Amygdala (tissue), 56 donors: ENCODE results near the gene ADAMTSL1.

ENCODE experiments used
- DNase-seq, 56 donors: peaks; one replicate each; lab custom pipeline; 2025; lab: John Stamatoyannopoulos, UW

ADAMTSL1 gene

DNA sequence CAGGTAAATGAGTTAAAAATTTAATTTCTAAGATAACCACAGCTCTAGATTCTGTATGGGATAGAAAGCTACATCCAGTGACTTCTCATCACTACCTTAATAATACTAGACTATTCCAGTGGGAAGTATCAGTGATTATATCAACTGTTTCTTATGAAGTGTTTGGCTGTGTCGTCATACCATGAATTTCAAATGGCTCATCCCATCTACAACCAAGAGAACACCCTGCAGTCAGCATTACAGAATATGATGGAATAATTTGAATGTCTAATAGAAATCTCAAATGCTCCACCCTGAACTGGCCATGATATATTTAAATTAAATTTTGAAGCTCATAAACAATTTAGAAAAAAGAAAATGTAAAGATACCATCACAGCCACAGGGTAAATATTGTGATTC lies 245.0 kb downstream of the ADAMTSL1 start:
- no peak for DNase-seq

DNA sequence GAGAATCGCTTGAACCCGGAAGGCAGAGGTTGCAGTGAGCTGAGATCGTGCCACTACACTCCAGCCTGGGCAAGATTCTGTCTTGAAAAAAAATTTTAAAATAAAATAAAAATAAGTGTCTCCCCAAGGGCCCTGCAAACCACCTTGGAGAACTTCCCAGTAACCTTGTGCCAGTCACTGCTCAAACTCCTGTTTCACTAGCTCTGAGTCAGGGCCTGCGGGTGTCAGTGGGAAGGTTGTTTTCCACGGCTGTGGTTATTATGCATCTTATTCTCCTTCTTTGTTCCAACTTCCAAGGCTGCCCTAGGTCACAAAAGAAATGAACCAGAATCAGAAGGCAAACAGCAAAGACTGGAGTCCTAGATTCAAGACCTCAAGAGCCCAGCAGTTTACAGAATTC lies 246.7 kb downstream of the ADAMTSL1 start:
- no peak for DNase-seq

DNA sequence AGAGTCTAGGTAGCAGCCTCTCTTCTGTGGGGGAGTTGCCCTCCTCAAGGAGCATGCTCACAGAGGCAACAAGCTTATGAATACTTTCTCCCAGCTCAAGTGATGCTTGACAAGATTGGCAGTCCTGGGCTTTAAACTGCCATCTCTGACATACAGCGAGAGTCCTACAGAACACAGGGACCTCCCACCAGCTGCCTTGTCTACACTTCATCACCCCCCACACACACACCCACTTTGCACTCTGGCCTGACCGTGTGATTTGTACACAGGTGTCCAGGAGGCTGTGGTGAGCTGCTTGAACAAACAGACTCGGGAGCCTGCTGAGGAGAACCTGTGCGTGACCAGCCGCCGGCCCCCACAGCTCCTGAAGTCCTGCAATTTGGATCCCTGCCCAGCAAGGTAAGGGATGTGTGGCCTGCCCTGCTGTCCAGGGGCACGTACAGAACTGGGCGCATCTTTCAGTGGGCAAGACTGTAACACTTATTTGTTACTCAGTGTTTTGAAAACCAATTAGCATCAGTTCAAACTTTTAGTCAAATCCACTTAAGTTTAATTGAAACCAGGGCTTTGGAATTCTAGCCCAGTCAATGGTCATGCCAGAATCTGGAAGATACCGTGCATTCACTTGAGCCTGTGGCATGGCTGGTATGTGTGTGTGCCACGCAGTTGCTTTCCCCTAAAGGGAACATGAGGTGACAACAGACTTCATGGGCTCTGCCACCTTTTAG lies 247.5 kb downstream of the ADAMTSL1 start:
- no peak for DNase-seq

- no peak for DNase-seq
These were observed 248.0 kb downstream of the ADAMTSL1 start for GRCh38 chr9:18721995-18722310.

DNA sequence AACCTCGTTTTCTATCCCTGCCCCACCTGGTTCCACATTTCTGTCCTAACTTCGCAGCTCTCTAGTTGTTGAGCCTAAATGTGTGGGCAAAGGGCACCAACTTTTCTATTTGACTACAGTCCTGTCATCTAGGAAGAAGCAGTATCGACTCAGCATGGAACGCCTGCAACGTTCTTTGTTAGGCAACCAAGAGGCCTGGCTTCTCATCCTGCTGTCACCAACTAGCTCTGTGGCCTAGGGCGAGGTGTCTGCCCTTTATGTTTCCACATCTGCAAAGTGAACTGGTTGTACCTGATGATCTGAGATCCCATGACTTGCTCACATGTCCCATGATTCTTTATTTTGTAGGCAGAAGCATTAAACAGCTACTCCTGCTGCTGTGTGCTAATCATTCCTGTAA lies 248.9 kb downstream of the ADAMTSL1 start:
- no peak for DNase-seq

DNA sequence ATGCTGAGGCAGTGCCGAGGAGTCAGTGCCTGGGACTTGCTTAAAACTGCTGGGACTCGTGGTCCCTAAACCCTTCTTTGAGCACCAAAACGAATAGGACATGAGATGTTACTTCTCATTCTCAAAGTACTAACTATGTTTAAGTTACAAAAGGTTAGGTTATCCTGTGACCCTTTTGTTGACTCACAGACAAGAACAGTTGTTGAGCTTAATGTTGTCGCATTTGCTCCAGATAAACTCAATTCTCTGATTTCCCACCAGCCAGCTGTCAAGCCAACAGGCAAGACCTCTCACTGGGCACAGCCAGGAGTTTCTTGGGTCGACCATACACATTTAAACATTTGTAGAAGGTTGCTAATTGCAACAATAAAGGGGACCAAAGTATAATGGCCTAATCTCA lies 249.4 kb downstream of the ADAMTSL1 start:
- no peak for DNase-seq

- DNase-seq: no peak
These were observed 252.6 kb downstream of the ADAMTSL1 start for GRCh38 chr9:18726546-18726945.

DNA sequence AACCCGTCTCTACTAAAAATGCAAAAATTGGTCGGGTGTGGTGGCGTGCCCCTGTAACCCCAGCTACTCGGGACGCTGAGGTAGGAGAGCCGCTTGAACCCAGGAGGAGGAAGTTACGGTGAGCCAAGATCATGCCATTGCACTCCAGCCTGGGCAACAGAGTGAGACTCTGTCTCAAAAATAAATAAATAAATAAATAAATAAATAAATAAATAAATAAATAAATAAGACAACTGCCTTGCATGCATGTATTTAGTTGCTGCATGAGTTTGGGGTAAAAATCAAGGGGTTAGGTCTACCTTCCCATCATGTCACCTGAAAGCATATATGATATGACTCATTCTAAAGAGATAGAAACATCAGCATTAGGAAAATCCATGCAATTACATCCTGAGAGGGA lies 254.0 kb downstream of the ADAMTSL1 start:
- DNase-seq: no peak

DNA sequence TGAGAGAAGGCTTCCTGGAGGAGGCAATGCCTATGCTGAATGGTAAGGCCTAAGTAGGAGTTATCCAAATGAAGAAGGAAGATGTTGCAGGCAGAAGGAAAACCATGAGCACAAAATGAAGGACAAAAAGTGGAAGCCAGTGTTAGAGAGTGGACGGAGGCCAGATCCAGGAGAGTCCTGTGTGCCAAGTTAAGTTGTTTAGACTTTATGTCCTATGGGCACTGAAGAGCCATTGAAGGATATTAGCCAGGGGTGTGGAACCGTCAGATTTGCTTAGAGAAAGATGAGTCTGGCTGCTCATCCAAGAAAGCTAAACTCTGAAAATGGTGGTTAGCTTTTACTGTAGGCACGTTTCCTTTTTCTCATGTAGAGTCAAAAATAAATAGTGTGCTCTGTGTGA lies 254.7 kb downstream of the ADAMTSL1 start:
- no peak for DNase-seq

DNA sequence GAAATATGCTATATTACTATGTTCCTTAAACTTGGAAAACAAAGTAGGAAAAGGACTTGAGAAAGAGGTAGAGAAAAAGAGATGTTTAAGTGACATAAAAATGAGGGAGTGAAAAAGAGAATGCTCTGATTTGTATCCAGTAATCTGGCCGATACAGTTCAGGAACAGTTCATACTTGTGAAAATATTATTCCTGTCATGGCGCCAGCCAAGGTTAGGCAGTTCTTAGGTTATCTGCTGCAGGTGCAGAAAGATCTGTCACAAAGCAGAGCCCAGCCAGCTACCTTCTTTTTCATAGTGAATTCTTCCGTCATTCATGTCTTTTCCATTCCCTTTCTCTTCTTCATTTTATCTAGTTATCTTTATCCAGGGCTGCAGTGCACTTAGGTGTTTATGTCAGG lies 256.3 kb downstream of the ADAMTSL1 start:
- DNase-seq: no peak

DNA sequence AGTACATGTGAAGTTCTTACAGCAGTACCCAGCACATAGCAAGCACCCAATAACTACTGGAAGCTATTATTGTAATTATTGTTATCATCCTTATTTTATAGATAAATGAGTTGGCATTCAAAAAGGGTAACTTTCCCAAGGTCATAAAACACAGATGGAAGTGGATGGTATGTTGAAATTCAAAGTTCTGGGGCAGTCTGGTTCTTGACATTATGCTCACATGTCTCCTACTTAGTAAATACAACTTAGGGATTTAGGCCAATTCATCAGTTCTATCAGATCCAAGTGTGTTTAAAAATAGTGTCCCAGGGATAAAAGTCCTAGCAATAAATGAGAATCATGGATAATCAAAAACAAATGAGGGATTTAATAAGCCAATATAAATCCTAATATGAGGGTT lies 265.2 kb downstream of the ADAMTSL1 start:
- no peak for DNase-seq

DNA sequence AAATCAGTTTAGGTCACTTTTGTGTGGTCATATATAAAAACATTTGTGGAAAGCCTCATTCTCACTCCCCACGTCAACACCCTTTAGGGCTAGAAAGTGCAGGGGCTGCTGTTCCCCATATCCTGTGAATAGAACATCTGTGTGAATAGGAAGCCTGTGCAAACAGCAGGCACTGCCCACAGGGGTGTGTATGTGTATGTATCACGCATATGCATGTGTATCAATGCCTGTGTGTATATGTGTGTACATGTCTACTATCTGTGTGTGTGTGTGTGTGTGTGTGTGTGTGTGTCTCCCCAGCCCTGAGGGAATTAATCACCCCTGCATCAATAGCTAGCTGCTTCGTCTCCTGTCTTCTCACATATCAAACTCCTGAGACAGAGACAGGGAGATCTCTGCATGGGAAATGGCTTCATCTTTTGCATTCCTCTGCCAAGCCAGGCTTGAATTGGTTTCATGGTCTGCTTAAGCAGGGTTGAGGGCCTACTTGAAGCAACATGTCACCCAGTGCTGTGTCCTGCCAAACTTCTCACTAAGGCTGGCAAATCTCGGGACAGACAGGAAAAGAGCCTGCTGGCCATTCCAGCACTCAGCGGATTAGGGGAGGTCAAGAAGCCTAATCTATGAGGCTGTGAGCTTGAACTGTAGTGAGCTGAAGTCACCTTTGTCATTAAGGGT lies 265.8 kb downstream of the ADAMTSL1 start:
- DNase-seq: no peak

GRCh38 chr9:18741359-18741758 lies 267.4 kb downstream of the ADAMTSL1 start:
- no peak for DNase-seq

DNA sequence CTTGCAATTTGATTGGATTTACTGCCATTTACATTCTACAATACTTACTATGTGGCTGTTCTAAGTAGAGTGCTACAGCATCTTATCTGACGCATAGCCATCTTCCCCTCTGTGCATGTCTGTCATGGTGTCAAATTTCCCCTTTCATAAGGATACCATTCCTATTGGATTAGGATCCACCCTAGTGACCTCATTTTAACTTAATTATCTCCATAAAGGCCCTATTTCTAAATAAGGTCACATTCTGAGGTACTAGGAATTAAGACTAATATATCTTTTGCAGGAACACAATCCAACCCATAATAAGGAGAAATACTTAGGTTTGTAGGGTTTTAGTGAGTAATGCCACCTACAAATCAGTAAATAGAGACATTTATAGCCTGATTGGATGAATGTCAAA lies 268.0 kb downstream of the ADAMTSL1 start:
- no peak for DNase-seq

DNA sequence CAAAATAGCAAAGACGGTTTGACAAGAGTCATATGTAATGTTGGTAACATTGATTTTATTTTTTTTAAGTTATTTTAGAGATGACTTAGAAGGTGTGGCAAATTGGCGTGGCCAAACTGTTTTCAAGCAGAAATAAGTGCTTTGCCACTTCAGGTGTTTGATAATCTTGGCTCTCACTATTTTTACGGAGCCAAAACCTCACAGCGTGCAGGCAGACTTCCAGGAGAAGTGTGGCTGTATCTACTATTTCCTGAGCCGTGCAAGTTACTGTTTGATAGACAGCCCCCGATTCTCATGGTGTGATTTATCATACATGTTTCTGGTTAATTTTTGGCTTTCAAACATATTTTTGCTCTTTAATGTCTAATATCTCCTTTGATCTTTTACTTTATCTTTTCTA lies 269.5 kb downstream of the ADAMTSL1 start:
- no peak for DNase-seq

DNA sequence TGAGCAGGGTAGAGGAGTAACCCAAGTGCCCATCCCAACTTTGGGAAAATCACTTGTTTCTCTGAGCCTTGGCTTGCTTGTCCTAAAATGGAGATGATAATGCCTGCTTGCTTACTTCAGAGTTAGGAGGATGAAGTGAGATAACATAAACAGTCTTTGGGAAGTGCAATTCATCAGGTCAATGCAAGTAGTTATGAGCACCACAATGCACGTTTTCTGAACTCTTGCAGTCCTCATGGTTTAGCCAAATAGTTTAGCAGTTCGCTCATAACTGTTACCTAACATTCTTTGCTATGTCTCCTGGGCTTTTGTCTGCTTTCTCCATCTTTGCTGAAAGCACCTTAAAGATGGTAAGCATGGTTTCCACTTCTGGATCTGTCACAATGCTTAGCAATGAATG lies 270.0 kb downstream of the ADAMTSL1 start:
- DNase-seq: no peak

DNA sequence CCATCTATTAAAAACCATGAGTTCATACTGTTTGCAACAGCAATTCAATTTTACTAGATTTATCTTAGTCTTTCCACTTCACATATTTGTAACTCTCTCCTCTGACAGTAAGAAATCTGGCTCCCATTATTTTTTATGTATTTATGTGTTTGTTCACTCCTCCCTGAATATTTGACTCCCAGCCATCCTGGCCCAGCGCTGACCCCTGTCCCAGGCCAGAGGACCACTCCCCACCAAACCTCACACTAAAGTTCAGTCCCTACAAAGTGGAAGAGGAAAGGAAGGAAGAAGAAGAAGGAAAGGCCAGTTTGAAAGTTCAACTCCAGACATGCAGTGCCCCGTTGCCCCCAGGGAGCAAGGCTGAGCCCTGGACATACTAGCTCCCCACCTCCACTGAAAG lies 271.8 kb downstream of the ADAMTSL1 start:
- no peak for DNase-seq

DNA sequence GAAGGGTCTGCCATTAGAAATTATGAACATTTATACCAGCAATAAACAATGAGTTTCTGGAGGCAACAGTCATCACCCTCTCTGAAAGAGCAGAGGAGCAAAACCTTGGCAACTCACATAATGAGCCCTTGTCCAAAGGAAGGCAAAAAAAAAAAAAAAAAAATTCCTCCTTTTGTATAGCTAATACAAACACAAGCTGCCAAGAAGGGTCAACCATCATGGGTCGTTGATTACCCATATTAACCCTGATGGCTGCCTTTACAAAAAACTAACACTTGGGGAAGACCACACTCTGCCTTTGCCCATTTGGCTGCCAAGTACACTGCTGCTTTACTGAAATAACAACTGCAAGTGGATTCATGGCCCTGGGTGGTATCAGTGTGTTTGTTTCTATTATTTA lies 272.7 kb downstream of the ADAMTSL1 start:
- DNase-seq: peak in 12 of 56 donors; percentile 1 to 52 (median 14)

DNA sequence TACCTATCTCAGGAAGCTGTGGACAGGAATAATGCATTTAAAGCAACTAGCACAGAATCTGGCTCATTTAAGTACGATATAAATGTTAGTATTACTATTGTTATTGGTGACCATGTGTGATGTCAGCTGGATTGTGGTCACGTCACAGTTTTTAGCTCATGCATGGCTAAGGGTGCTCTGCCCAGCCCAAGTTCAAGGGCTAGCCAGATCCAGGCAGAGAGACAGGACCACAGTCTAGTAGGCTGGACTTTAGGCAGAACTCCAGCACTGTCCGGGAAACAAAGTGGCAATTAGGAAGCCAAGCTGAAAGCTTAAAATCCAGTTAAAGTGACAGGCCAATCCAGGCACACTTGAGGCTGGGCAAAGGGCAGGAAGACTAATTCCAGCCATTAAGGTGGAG lies 273.6 kb downstream of the ADAMTSL1 start:
- DNase-seq: peak in 15 of 56 donors; percentile 1 to 46 (median 9)

GRCh38 chr9:18748251-18748701 lies 274.3 kb downstream of the ADAMTSL1 start:
- DNase-seq: no peak

DNA sequence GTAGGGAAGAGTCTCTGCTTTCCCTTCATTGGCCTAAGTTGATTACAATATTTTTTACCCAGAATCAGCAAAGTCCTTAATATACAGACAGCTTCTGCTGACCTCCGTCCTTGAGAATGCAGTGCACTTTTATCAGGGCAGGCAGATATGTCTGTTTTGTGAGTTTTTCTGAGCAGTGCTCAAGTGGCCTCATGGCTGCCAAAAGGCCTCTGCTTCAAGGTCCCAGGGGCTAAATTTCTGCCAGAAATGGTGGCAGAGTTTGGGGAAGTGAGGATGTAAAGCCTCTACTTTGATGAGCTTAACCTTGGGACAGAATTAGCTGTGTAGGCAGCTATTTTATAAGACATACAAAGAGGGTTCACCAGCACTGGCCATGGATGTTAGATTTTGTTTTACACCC lies 275.8 kb downstream of the ADAMTSL1 start:
- DNase-seq: no peak

- DNase-seq: no peak
These were observed 280.0 kb downstream of the ADAMTSL1 start for GRCh38 chr9:18753904-18754303.

GRCh38 chr9:18754537-18754936 lies 280.6 kb downstream of the ADAMTSL1 start:
- no peak for DNase-seq
